Measurements from ENCODE around the gene TPSG1. TPM values are rescaled to one million over a fixed set of nuclear protein-coding genes. Genes with fewer than 3 reads are reported as not detected.

The TPSG1 gene
- total and polyA plus RNA-seq, 7 experiments from 2014 or later = not detected

DNA sequence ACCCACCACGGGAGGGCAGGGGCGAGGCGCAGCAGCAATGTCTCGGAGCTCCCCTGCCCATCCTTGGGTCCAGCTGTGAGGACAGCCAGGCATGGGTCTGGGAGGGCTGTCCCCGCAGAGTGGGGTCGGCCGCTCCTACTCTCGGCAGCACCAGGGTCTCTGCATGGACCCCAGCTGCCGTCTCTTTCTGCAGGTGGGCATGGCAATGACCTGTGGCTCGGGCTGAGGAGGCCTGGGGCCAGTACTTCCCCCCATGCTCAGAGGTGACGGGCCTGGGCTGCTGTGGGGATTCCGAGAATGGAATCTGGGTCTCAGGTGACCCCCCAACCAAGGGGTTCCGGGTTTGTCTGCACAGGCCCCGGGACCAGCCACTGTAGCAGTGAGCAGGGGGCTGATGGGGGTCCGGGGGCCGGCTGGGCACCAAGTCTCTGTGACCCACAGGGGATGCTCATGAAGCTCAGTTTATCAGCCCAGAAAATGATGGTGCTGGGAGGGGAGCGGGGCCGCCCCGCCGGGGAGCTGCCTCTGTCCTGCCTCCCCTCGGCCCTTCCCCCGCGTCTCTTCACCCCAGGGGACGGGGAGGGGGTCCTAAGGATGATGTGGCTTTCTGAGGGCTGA lies 48.7 kb downstream of the TPSG1 start:
- ChIA-PET POLR2A (no interaction called here), CTCF (no interaction called here)
- H3K4me1 Mint-ChIP-seq = no peaks in the 10 kb centered on the region
- intact Hi-C loops (cut with micrococcal nuclease) = no loop called here
- no peaks in the 10 kb centered on the region for H3K27me3 Mint-ChIP-seq
- Histone ChIP-seq H3K9me3 (ENCODE audit: control insufficient read depth in 2 of 3, low read length in 3 of 3) (no peaks in the 10 kb centered on the region), H3K4me1 (ENCODE audit: control insufficient read depth in 2 of 2, insufficient read depth in 2 of 2, low read length in 2 of 2) (no peaks in the 10 kb centered on the region), H3K27me3 (ENCODE audit: control insufficient read depth in 2 of 2, insufficient read depth in 2 of 2, low read length in 2 of 2) (no peaks in the 10 kb centered on the region), H3K27ac (ENCODE audit: low read depth, low read length) (no peak overlapping the region), H3K36me3 (ENCODE audit: control insufficient read depth in 2 of 3, insufficient read depth in 3 of 3, low read length in 3 of 3) (no peaks in the 10 kb centered on the region), H3K4me3 (ENCODE audit: low read length) (no peak overlapping the region)
- no peak overlapping the region for H3K27ac Mint-ChIP-seq
- DNase-seq (no peak), ATAC-seq (no peak)
- no peaks in the 10 kb centered on the region for H3K36me3 Mint-ChIP-seq
- no peaks in the 10 kb centered on the region for H3K9me3 Mint-ChIP-seq
- no peak overlapping the region for H3K4me3 Mint-ChIP-seq

DNA sequence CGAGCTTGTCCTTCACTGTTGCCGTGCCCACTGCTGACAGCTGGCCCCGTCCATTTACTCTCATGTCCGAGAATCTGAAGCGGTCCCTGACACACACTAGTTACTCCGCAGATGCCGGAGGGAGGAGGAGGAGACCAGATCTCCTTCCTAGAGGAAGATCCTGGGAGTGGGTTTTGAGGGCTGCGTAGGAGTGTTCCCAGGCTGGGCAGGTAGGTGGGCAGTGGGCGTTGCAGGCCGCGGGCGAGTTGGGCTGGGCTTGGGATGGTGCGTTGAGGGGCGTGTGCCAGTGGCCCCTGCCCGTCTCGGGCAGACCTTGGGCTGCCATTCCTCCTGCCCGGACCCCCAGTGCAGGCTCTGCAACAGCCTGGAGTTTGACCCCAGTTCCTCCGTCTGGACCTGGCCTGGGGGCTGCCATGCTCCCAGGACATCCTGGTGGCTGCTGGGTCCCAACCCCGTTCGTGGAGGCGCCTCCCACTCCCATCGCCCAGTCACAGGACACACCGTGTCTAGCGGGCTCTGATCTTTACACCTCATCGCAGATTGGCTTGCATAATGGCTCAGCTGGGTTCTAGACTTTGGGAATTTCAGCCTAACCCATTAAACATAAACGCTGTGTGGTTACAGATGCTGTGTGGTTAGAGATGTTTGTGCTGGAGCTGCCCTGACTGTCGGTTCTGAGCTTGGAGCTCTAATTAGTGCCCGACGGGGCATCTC lies 49.3 kb downstream of the TPSG1 start:
- CTCF ChIA-PET = no interaction called here
- no peaks in the 10 kb centered on the region for H3K9me3 ChIP-seq (ENCODE audit: control insufficient read depth in 2 of 3, low read length in 3 of 3)
- Mint-ChIP-seq H3K4me1 (no peaks in the 10 kb centered on the region), H3K9me3 (no peaks in the 10 kb centered on the region), H3K27ac (no peak overlapping the region), H3K27me3 (no peaks in the 10 kb centered on the region), H3K4me3 (no peak overlapping the region), H3K36me3 (no peaks in the 10 kb centered on the region)
- DNase-seq (no peak), ATAC-seq (no peak)
- no peaks in the 10 kb centered on the region for H3K4me1 ChIP-seq (ENCODE audit: control insufficient read depth in 2 of 2, insufficient read depth in 2 of 2, low read length in 2 of 2)
- H3K4me3 ChIP-seq (ENCODE audit: low read length) = no peak overlapping the region
- no peaks in the 10 kb centered on the region for H3K36me3 ChIP-seq (ENCODE audit: control insufficient read depth in 2 of 3, insufficient read depth in 3 of 3, low read length in 3 of 3)
- intact Hi-C loops (cut with micrococcal nuclease) = no loop called here
- no peaks in the 10 kb centered on the region for H3K27me3 ChIP-seq (ENCODE audit: control insufficient read depth in 2 of 2, insufficient read depth in 2 of 2, low read length in 2 of 2)
- POLR2A ChIA-PET = no interaction called here
- no peak overlapping the region for H3K27ac ChIP-seq (ENCODE audit: low read depth, low read length)

DNA sequence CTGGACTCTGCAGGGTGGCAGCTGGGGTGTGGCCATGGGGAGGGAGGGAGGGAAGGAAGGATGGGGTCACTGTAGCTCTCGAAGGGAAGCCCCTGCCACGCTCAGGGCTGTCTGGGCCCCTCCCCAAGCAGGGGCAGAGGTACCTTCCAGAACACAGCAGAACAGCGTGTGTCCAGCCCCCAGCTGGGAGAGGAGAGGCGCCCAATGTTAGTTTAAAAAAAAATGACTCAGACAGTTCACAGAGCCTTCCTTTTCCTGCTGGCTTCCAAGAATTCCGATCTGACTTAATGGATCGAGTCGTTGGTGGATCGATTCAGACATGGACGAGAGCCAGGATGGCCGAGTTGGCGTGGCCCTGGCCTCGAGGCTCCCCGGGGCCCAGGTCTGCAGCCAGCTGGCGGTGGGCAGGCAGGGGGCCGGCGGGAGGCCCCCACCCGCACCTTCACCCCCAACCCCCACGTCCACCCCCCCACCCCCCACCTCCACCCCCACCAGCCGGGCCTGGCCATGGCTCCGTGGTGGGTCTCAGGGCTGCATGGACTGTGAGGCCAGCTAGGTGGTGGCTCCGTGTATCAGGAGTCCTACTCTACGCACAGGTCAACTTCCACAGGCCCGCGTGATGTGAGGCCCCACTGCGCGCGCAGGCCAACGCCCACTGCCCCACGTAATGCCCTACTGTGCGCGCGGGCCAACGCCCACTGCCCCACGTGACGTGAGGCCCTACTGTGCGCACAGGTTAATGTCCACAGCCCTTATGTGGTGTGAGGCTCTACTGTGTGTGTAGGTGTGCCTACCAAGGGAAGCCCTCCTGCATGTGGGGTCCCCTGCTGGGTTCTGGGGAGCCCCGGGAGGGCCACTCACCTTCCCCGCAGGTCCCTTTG lies 50.4 kb downstream of the TPSG1 start:
- CTCF ChIA-PET = no interaction called here
- DNase-seq = no peak
- no peaks in the 10 kb centered on the region for H3K4me1 ChIP-seq (ENCODE audit: control insufficient read depth in 2 of 2, insufficient read depth in 2 of 2, low read length in 2 of 2)
- no peaks in the 10 kb centered on the region for H3K27me3 ChIP-seq (ENCODE audit: control insufficient read depth in 2 of 2, insufficient read depth in 2 of 2, low read length in 2 of 2)
- POLR2A ChIA-PET = no interaction called here
- intact Hi-C loops (cut with micrococcal nuclease) = no loop called here
- Mint-ChIP-seq H3K4me1 (no peaks in the 10 kb centered on the region), H3K4me3 (no peak overlapping the region), H3K27me3 (no peaks in the 10 kb centered on the region), H3K27ac (no peak overlapping the region), H3K36me3 (no peaks in the 10 kb centered on the region), H3K9me3 (no peaks in the 10 kb centered on the region)
- no peaks in the 10 kb centered on the region for H3K36me3 ChIP-seq (ENCODE audit: control insufficient read depth in 2 of 3, insufficient read depth in 3 of 3, low read length in 3 of 3)
- H3K4me3 ChIP-seq (ENCODE audit: low read length) = no peak overlapping the region
- no peak for ATAC-seq
- no peaks in the 10 kb centered on the region for H3K9me3 ChIP-seq (ENCODE audit: control insufficient read depth in 2 of 3, low read length in 3 of 3)
- no peak overlapping the region for H3K27ac ChIP-seq (ENCODE audit: low read depth, low read length)

GRCh38 chr16:1173788-1174451 lies 51.1 kb downstream of the TPSG1 start:
- CTCF ChIA-PET = no interaction called here
- Mint-ChIP-seq H3K27ac (no peak overlapping the region), H3K27me3 (no peaks in the 10 kb centered on the region), H3K4me3 (no peak overlapping the region), H3K4me1 (no peaks in the 10 kb centered on the region), H3K36me3 (no peaks in the 10 kb centered on the region), H3K9me3 (no peaks in the 10 kb centered on the region)
- Histone ChIP-seq H3K9me3 (ENCODE audit: control insufficient read depth in 2 of 3, low read length in 3 of 3) (no peaks in the 10 kb centered on the region), H3K27ac (ENCODE audit: low read depth, low read length) (no peak overlapping the region), H3K27me3 (ENCODE audit: control insufficient read depth in 2 of 2, insufficient read depth in 2 of 2, low read length in 2 of 2) (no peaks in the 10 kb centered on the region), H3K36me3 (ENCODE audit: control insufficient read depth in 2 of 3, insufficient read depth in 3 of 3, low read length in 3 of 3) (no peaks in the 10 kb centered on the region), H3K4me3 (ENCODE audit: low read length) (no peak overlapping the region), H3K4me1 (ENCODE audit: control insufficient read depth in 2 of 2, insufficient read depth in 2 of 2, low read length in 2 of 2) (no peaks in the 10 kb centered on the region)
- intact Hi-C loops (cut with micrococcal nuclease) = no loop called here
- ATAC-seq (no peak), DNase-seq (no peak)
- POLR2A ChIA-PET = no interaction called here

- no peaks in the 10 kb centered on the region for H3K9me3 ChIP-seq (ENCODE audit: control insufficient read depth in 2 of 3, low read length in 3 of 3)
- intact Hi-C loops (cut with micrococcal nuclease) = no loop called here
- no peaks in the 10 kb centered on the region for H3K27me3 ChIP-seq (ENCODE audit: control insufficient read depth in 2 of 2, insufficient read depth in 2 of 2, low read length in 2 of 2)
- Mint-ChIP-seq H3K27me3 (no peaks in the 10 kb centered on the region), H3K4me1 (no peaks in the 10 kb centered on the region), H3K36me3 (no peaks in the 10 kb centered on the region), H3K4me3 (no peak overlapping the region), H3K9me3 (no peaks in the 10 kb centered on the region), H3K27ac (no peak overlapping the region)
- no peak overlapping the region for H3K4me3 ChIP-seq (ENCODE audit: low read length)
- no peak for DNase-seq
- no peaks in the 10 kb centered on the region for H3K36me3 ChIP-seq (ENCODE audit: control insufficient read depth in 2 of 3, insufficient read depth in 3 of 3, low read length in 3 of 3)
- CTCF ChIA-PET = no interaction called here
- H3K4me1 ChIP-seq (ENCODE audit: control insufficient read depth in 2 of 2, insufficient read depth in 2 of 2, low read length in 2 of 2) = no peaks in the 10 kb centered on the region
- POLR2A ChIA-PET = no interaction called here
- ATAC-seq = no peak
- H3K27ac ChIP-seq (ENCODE audit: low read depth, low read length) = no peak overlapping the region
These were observed 52.4 kb downstream of the TPSG1 start for GRCh38 chr16:1172651-1173050.

GRCh38 chr16:1171854-1172428 lies 53.1 kb downstream of the TPSG1 start:
- Histone ChIP-seq H3K36me3 (ENCODE audit: control insufficient read depth in 2 of 3, insufficient read depth in 3 of 3, low read length in 3 of 3) (no peaks in the 10 kb centered on the region), H3K27ac (ENCODE audit: low read depth, low read length) (no peak overlapping the region), H3K4me3 (ENCODE audit: low read length) (no peak overlapping the region), H3K9me3 (ENCODE audit: control insufficient read depth in 2 of 3, low read length in 3 of 3) (no peaks in the 10 kb centered on the region), H3K27me3 (ENCODE audit: control insufficient read depth in 2 of 2, insufficient read depth in 2 of 2, low read length in 2 of 2) (no peaks in the 10 kb centered on the region), H3K4me1 (ENCODE audit: control insufficient read depth in 2 of 2, insufficient read depth in 2 of 2, low read length in 2 of 2) (no peaks in the 10 kb centered on the region)
- Mint-ChIP-seq H3K9me3 (no peaks in the 10 kb centered on the region), H3K27ac (no peak overlapping the region), H3K4me3 (no peak overlapping the region), H3K36me3 (no peaks in the 10 kb centered on the region), H3K27me3 (no peaks in the 10 kb centered on the region), H3K4me1 (no peaks in the 10 kb centered on the region)
- DNase-seq (no peak), ATAC-seq (no peak)
- POLR2A ChIA-PET = no interaction called here
- intact Hi-C loops (cut with micrococcal nuclease) = no loop called here
- CTCF ChIA-PET = no interaction called here
